Thoracic aorta (tissue), 2 donors: Measurements from ENCODE around the gene ZNF92. TPM values are rescaled to one million over a fixed set of nuclear protein-coding genes. Genes with fewer than 3 reads are reported as not detected.

ENCODE experiments used
- ATAC-seq: fragments of 150-250 bp; one replicate; pipeline ENCODE4 v1.8.0; 2017; ENCODE audit warnings: low read depth; ENCODE audit not compliant: insufficient number of reproducible peaks, low FRiP score
- DNase-seq: peaks from one replicate; pipeline ENCODE4 v3.0.0-alpha.2; 2020; ENCODE audit warnings: low spot score
- H3K27ac ChIP-seq, 2 donors: fragments of 200-600 bp; sonication (generic); 1 replicate in 1 of 2; 2 replicates in 1 of 2; pipeline ENCODE4 v1.5.1; 2016; ENCODE audit warnings: mild to moderate bottlenecking in 2 of 2, moderate library complexity in 2 of 2
- H3K27me3 ChIP-seq: fragments of 200-600 bp; sonication (generic); replicated peaks from 2 replicates; pipeline ENCODE4 v1.6.0; 2016; ENCODE audit warnings: mild to moderate bottlenecking; ENCODE audit not compliant: insufficient read depth
- H3K36me3 ChIP-seq: fragments of 200-600 bp; sonication (generic); one replicate; pipeline ENCODE4 v1.5.1; 2016
- H3K4me1 ChIP-seq, 2 donors: fragments of 200-600 bp; sonication (generic); 1 replicate in 1 of 2; 2 replicates in 1 of 2; pipeline versions ENCODE4 v1.5.1 to v1.6.0; 2016; ENCODE audit warnings: low read depth in 2 of 2, mild to moderate bottlenecking in 1 of 2; ENCODE audit not compliant: control insufficient read depth in 1 of 2
- H3K4me3 ChIP-seq: fragments of 200-600 bp; sonication (generic); 2 replicates; pipeline ENCODE4 v1.5.1; 2016; ENCODE audit warnings: mild to moderate bottlenecking
- H3K9me3 ChIP-seq: fragments of 200-600 bp; sonication (generic); 2 replicates; pipeline ENCODE4 v1.5.1; 2016
- total RNA-seq, 2 donors: library from RNA; depleted of rRNA; stranded (reverse); fragments of >200 nt; gene quantifications; one replicate each; pipeline versions ENCODE4 v1.1.0 to v1.2.3, GENCODE V29; 2016
- TF ChIP-seq, protein P1 (sequence below): fragments of 200-600 bp; sonication (generic); IDR thresholded peaks from one replicate; pipeline ENCODE4 v1.5.1; 2019; ENCODE audit warnings: antibody characterized with exemption

ZNF92 gene
- total RNA-seq, 2 donors from 2014 or later = 3.1 to 4.1 TPM

DNA sequence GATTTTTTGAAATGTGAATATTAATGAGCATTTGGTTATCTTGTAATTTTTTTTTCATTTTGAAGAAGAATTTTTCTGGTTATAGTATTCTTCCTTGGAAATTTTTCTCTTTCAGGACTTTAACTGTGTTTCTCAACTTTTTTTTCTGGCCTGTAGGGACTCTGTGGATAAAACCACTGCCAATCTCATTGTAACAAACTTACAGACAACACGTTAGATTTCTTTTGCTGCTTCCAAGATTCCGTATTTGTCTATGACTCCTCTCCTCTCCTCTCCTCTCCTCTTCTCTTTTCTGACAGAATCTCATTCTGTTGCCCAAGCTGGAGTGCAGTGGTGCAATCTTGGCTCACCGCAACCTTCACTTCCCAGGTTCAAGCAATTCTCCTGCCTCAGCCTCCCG lies 19.4 kb upstream of the ZNF92 start:
- DNase-seq (no peak), ATAC-seq (no peak)
- Histone ChIP-seq H3K4me1 (no peaks in the 10 kb centered on the region), H3K9me3 (no peaks in the 10 kb centered on the region), H3K36me3 (no peaks in the 10 kb centered on the region), H3K4me3 (no peak overlapping the region), H3K27ac (no peak overlapping the region), H3K27me3 (no peaks in the 10 kb centered on the region)
- TF ChIP-seq, protein P1, sequence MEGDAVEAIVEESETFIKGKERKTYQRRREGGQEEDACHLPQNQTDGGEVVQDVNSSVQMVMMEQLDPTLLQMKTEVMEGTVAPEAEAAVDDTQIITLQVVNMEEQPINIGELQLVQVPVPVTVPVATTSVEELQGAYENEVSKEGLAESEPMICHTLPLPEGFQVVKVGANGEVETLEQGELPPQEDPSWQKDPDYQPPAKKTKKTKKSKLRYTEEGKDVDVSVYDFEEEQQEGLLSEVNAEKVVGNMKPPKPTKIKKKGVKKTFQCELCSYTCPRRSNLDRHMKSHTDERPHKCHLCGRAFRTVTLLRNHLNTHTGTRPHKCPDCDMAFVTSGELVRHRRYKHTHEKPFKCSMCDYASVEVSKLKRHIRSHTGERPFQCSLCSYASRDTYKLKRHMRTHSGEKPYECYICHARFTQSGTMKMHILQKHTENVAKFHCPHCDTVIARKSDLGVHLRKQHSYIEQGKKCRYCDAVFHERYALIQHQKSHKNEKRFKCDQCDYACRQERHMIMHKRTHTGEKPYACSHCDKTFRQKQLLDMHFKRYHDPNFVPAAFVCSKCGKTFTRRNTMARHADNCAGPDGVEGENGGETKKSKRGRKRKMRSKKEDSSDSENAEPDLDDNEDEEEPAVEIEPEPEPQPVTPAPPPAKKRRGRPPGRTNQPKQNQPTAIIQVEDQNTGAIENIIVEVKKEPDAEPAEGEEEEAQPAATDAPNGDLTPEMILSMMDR = no peak

DNA sequence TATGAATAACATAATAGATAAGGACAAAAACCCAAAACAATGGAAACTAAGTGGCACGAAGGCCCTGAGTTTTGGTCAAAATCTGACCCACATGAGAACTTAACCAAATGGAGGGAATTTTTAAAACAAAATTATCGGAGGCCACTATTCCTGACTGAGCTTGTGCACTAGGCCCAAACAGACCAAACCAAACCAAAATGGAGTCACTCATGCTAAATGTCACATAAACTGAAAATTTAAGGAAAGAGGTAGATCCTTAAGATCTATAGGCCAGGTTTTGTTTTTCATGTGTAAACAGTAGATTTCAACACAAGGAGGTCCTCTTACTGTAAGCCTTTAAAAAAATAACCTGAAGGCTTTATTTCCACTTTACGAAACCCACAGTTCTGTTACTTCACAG lies 3.8 kb upstream of the ZNF92 start:
- Histone ChIP-seq H3K27ac (no peak overlapping the region), H3K36me3 (no peaks in the 10 kb centered on the region), H3K4me1 (peaks cover 4 to 5% of the 10 kb centered on the region in 2 donors), H3K9me3 (no peaks in the 10 kb centered on the region), H3K4me3 (no peak overlapping the region), H3K27me3 (no peaks in the 10 kb centered on the region)
- TF ChIP-seq, protein P1 = no peak
- ATAC-seq (no peak), DNase-seq (no peak)

GRCh38 chr7:65371468-65371867 lies 2.2 kb upstream of the ZNF92 start:
- ATAC-seq (no peak), DNase-seq (no peak)
- Histone ChIP-seq H3K9me3 (no peaks in the 10 kb centered on the region), H3K4me1 (peaks cover 14 to 18% of the 10 kb centered on the region in 2 donors), H3K36me3 (no peaks in the 10 kb centered on the region), H3K4me3 (no peak overlapping the region), H3K27me3 (no peaks in the 10 kb centered on the region), H3K27ac (no peak overlapping the region)
- TF ChIP-seq, protein P1 = no peak

DNA sequence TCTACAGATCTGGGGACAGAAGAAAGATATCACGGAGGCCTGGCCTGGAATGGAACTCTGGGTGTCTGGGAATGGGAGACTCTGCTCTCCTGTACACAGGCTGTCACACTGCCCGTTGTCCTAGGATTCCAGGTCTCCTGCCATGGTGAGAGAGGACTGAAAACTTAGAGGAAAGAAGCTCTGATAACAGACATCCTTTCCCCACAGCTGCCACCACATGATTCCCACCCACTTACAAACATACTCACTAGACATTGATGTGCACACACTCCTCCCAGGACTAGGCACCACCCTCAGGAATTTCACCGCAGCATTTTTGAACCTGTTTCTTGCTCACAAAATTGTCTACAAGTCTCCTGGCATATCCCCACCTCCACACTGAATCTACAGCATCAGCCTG lies 5.7 kb downstream of the ZNF92 start:
- no peaks in the 10 kb centered on the region for H3K9me3 ChIP-seq
- H3K36me3 ChIP-seq = peaks cover 3% of the 10 kb centered on the region
- TF ChIP-seq, protein P1 = no peak
- peaks cover 14 to 18% of the 10 kb centered on the region in 2 donors for H3K4me1 ChIP-seq
- no peak for ATAC-seq
- H3K27me3 ChIP-seq = no peaks in the 10 kb centered on the region
- H3K27ac ChIP-seq = no peak overlapping the region
- no peak overlapping the region for H3K4me3 ChIP-seq
- no peak for DNase-seq

- H3K4me1 ChIP-seq = no peaks in the 10 kb centered on the region
- DNase-seq (no peak), ATAC-seq (no peak)
- peaks cover 3% of the 10 kb centered on the region for H3K36me3 ChIP-seq
- no peak overlapping the region for H3K4me3 ChIP-seq
- TF ChIP-seq, protein P1 = no peak
- no peaks in the 10 kb centered on the region for H3K27me3 ChIP-seq
- no peak overlapping the region for H3K27ac ChIP-seq
- H3K9me3 ChIP-seq = no peaks in the 10 kb centered on the region
Measured at GRCh38 chr7:65381742-65382141, 8.1 kb downstream of the ZNF92 start.
